Breast epithelium (tissue), 4 donors: ENCODE data around the gene CDH16. TPM values are rescaled to one million over a fixed set of nuclear protein-coding genes. Genes with fewer than 3 reads are reported as not detected.

Source experiments
- DNase-seq, 2 donors: peaks; one replicate each; pipeline ENCODE4 v3.0.0-alpha.2; 2019; ENCODE audit warnings: low spot score in 2 of 2
- H3K27ac ChIP-seq, 2 donors: fragments of 200-600 bp; sonication (generic) in 1 of 2; one replicate each; pipeline ENCODE4 v1.5.1; 2016 to 2019; ENCODE audit warnings: mild to moderate bottlenecking in 1 of 2
- H3K27me3 ChIP-seq, 2 donors: fragments of 200-600 bp; sonication (generic) in 1 of 2; one replicate each; pipeline versions ENCODE4 v1.5.1 to v1.6.0; 2017 to 2019; ENCODE audit warnings: control low read depth in 1 of 2, mild to moderate bottlenecking in 1 of 2
- H3K36me3 ChIP-seq: fragments of 200-600 bp; one replicate; pipeline ENCODE4 v1.5.1; 2019
- H3K4me1 ChIP-seq, 2 donors: fragments of 200-600 bp; sonication (generic); one replicate each; pipeline ENCODE4 v1.5.1; 2016 to 2019; ENCODE audit warnings: control low read depth in 1 of 2
- H3K4me3 ChIP-seq, 3 donors: fragments of 200-600 bp; sonication (generic); 1 replicate in 2 of 3; 2 replicates in 1 of 3; pipeline ENCODE4 v1.5.1; 2016 to 2019; ENCODE audit warnings: mild to moderate bottlenecking in 3 of 3, moderate library complexity in 2 of 3
- H3K9me3 ChIP-seq, 2 donors: fragments of 200-600 bp; sonication (generic) in 1 of 2; one replicate each; pipeline ENCODE4 v1.5.1; 2016 to 2019; ENCODE audit warnings: control low read depth in 1 of 2
- POLR2A ChIP-seq: fragments of 450-650 bp; IDR thresholded peaks from one replicate; pipeline ENCODE4 v1.6.1; 2016; ENCODE audit warnings: antibody characterized with exemption, mild to moderate bottlenecking, moderate library complexity
- POLR2AphosphoS5 ChIP-seq, 3 donors: sonication (generic); formaldehyde crosslinking; IDR thresholded peaks; one replicate each; pipeline ENCODE4 v1.6.1; 2017; ENCODE audit warnings: antibody characterized with exemption in 3 of 3
- intact Hi-C: fragments of 100-400 bp; cut with DNase I; formaldehyde crosslinking; loops from one replicate; pipeline ENCODE4 v1.15.1; 2023; ENCODE audit warnings: low total_unique reads
- total RNA-seq, 3 donors: library from RNA; depleted of rRNA; stranded (reverse); fragments of >200 nt; gene quantifications; one replicate each; pipeline ENCODE4 v1.1.0, GENCODE V29; 2016
- TF ChIP-seq, protein P1 (sequence below), 3 donors: fragments of 450-650 bp; IDR thresholded peaks; one replicate each; pipeline ENCODE4 v1.5.1; 2016 to 2017; ENCODE audit warnings: antibody characterized with exemption in 3 of 3, mild to moderate bottlenecking in 3 of 3, moderate library complexity in 3 of 3

The CDH16 gene
- total RNA-seq, 3 donors from 2014 or later = not detected

DNA sequence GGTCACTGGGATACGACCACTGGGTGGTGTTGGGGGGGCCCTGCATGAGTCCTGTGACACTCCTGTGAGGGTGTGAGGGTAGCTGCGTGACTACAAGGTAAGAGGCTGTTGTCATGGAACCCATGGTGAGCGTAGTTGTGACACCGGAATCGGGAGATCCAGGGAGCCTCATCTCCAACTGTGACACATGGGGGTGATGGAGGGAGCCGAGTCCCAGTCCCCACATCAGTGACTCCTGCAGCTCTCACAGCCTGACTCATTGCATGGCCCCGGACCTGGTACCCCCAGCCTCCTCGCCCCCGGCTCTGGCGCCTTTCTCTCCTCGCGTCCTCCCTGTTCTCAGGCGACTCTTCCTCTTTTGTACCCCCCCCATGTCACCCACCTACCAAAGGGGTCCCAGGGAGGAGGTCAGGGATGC lies 14.2 kb downstream of the CDH16 start:
- Histone ChIP-seq H3K4me1 (no peaks in the 10 kb centered on the region), H3K36me3 (no peaks in the 10 kb centered on the region), H3K27me3 (no peaks in the 10 kb centered on the region), H3K4me3 (no peak overlapping the region), H3K27ac (peak overlapping the region in 1 of 2 donors; percentile 66), H3K9me3 (no peaks in the 10 kb centered on the region)
- TF ChIP-seq POLR2AphosphoS5 (IDR thresholded peaks at IDR 0.05) (no peak), POLR2A (no peak)
- TF ChIP-seq, protein P1, sequence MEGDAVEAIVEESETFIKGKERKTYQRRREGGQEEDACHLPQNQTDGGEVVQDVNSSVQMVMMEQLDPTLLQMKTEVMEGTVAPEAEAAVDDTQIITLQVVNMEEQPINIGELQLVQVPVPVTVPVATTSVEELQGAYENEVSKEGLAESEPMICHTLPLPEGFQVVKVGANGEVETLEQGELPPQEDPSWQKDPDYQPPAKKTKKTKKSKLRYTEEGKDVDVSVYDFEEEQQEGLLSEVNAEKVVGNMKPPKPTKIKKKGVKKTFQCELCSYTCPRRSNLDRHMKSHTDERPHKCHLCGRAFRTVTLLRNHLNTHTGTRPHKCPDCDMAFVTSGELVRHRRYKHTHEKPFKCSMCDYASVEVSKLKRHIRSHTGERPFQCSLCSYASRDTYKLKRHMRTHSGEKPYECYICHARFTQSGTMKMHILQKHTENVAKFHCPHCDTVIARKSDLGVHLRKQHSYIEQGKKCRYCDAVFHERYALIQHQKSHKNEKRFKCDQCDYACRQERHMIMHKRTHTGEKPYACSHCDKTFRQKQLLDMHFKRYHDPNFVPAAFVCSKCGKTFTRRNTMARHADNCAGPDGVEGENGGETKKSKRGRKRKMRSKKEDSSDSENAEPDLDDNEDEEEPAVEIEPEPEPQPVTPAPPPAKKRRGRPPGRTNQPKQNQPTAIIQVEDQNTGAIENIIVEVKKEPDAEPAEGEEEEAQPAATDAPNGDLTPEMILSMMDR (IDR thresholded peaks at IDR 0.05) = no peak
- intact Hi-C loops = loop anchor here (5.0 kb wide), 1 partner anchor 378 kb away; no protein-coding TSS in a partner anchor
- no peak for DNase-seq

DNA sequence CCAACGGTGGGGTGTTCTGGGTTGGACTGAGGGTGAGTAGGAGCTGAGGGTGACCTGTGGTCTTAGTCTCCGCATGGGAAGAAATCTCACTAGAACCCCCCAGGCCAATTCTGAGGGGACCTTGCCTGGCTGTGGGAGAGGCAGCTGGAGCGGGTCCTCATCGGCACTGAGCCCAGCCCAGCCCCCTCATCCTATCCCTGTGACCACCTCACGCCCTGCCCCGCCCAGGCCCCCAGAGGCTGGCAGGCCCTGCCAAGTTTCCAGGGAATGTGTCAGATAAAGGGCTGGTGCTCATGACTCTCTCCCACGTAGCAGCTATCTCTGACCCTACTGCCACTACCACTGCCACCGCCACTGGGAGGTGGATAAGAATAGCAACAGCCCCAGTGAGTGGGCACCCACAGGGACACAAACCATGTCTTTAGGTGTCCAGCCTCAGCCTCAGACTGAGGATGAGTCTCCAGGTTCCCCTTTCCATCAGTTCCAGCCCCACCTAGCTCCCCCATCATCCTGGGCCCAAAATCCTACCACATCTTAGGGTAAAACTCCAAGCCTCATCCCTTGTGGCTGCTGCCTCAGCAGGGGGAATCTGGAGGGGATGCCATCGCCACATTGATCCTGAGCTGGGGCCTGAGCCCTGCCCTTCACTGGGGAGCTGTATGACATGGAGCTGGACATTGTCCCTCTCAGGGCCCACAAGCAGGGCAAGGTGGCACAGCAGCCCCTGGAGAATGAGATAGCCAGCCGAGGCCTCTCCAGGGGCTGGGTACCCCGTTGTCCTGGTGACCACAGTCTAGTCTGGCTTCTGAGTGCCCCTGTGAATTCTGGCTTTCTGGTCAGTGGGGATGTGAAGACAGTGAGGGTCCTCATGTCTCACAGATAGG lies 14.9 kb downstream of the CDH16 start:
- no peaks in the 10 kb centered on the region for H3K4me1 ChIP-seq
- intact Hi-C loops = loop anchor here (5.0 kb wide), 1 partner anchor 379 kb away; no protein-coding TSS in a partner anchor
- H3K27me3 ChIP-seq = no peaks in the 10 kb centered on the region
- DNase-seq = no peak
- TF ChIP-seq POLR2A = no peak
- no peak overlapping the region for H3K4me3 ChIP-seq
- peak overlapping the region in 1 of 2 donors; percentile 66 for H3K27ac ChIP-seq
- no peaks in the 10 kb centered on the region for H3K9me3 ChIP-seq
- no peaks in the 10 kb centered on the region for H3K36me3 ChIP-seq

DNA sequence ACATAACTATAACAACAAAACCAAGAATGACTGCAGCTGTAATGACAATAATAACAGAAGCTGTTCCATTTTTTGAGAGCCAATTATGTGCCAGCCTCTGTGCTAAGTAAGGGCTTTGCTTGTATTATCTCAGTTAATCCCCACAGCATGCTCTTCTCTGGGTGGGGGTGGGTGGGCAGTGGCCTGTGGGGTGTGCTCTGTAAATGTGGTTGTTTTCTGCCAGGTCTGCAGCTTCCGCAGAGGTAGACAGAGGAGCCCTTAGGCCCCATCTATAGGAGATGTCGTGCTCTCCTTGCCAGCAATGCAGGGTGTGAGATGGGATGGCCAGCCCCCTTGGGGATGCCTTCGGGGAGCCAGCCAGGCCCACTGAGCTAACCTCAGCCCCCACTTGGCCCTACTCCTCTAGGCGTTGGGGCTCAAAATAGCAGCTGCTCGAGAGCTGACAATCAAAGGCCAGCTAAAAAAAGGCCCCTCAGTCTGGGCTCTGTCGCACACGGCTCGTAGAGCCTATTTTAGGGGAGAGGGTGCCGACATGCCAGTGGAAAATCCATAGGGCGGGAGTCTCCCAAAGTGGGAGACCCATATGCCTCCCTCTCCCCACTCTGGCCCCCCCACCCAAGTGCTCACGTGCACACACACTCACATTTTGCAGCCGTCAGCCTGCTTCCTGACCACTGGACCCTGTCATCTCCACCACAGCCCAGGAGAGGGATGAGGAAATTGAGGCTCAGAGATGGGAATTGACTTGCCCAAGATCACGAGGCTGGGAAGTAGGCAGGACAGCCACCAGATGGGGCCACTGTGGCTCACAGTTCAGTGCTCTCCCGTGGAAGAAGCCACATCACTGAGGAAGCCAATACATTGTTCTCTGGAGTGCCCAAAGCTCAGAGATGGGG lies 15.8 kb downstream of the CDH16 start:
- intact Hi-C loops = loop anchor here (5.0 kb wide), 1 partner anchor 379 kb away; no protein-coding TSS in a partner anchor
- H3K36me3 ChIP-seq = no peaks in the 10 kb centered on the region
- peak overlapping the region in 1 of 2 donors; percentile 66 for H3K27ac ChIP-seq
- no peaks in the 10 kb centered on the region for H3K4me1 ChIP-seq
- no peaks in the 10 kb centered on the region for H3K9me3 ChIP-seq
- no peak overlapping the region for H3K4me3 ChIP-seq
- no peaks in the 10 kb centered on the region for H3K27me3 ChIP-seq
- no peak for DNase-seq
- no peak for TF ChIP-seq POLR2AphosphoS5 (IDR thresholded peaks at IDR 0.05)
- TF ChIP-seq POLR2A = no peak
- TF ChIP-seq, protein P1 (IDR thresholded peaks at IDR 0.05) = no peak

DNA sequence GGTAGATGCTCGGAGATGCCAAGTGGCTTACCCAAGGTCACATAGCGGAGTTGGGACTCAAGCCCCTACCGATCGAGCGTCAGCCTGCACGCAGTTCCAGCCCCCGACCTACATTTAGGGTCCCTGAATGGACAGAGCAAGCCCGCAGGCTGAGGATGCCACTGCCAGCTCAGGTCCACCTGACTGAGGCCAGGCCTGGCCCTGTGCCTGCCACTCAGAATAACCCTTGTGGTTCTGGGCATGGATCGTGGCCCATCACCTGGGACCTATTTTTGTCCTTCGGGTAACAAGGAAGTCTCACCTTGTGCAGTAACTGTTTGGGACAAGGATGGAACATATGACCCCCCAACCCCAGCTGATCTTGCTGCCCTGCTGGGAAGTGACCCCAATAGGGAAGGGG lies 17.1 kb downstream of the CDH16 start:
- Histone ChIP-seq H3K9me3 (no peaks in the 10 kb centered on the region), H3K4me1 (no peaks in the 10 kb centered on the region), H3K27me3 (no peaks in the 10 kb centered on the region), H3K4me3 (no peak overlapping the region), H3K36me3 (no peaks in the 10 kb centered on the region), H3K27ac (peak overlapping the region; percentile 68 to 84)
- no peak for DNase-seq
- intact Hi-C loops = loop anchor here (5.0 kb wide), 1 partner anchor 381 kb away; no protein-coding TSS in a partner anchor
- TF ChIP-seq, protein P1 (IDR thresholded peaks at IDR 0.05) = no peak
- no peak for TF ChIP-seq POLR2AphosphoS5 (IDR thresholded peaks at IDR 0.05)
- no peak for TF ChIP-seq POLR2A

DNA sequence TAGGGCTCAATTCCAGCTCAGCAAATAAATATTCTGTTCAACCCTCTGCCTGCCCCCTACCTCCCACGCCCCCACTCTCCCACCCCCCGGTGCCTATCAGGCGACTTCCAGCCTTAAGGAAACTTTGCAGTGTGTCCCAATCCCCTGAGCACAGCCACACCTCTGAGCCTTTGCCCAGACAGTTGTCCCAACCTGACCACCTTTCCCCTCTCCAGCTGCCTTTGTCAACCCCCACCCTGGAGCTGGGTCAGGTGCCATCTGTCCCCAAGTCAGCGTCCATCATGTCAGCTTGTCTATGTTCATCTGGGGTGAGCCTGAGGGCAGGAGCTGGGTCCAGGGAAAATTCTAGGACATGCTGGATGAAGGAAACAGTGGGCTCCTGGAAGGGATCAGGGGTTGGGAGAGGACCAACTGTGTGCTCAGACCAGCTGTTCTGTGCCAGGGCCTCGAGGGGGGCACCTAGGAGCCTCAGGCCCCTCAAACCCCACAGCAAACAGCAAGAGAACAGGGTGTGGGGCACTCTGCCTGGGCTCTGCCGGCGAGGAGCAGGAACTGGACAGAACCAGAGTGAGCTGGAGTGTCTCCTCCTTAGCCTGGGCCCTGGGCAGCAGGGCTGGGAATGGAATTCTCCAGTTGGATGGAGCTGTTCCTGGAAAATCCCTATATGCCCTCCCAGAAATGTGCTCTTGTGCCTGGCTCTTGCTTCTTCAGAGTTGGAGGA lies 17.8 kb downstream of the CDH16 start:
- no peak overlapping the region for H3K4me3 ChIP-seq
- peak overlapping the region; percentile 68 to 84 for H3K27ac ChIP-seq
- H3K4me1 ChIP-seq = no peaks in the 10 kb centered on the region
- no peak for DNase-seq
- H3K9me3 ChIP-seq = no peaks in the 10 kb centered on the region
- TF ChIP-seq POLR2A = no peak
- TF ChIP-seq, protein P1 (IDR thresholded peaks at IDR 0.05) = no peak
- TF ChIP-seq POLR2AphosphoS5 (IDR thresholded peaks at IDR 0.05) = no peak
- no peaks in the 10 kb centered on the region for H3K36me3 ChIP-seq
- no peaks in the 10 kb centered on the region for H3K27me3 ChIP-seq
- intact Hi-C loops = loop anchor here (5.0 kb wide), 1 partner anchor 381 kb away; no protein-coding TSS in a partner anchor
